Right forelimb (tissue), 1 donor: Measurements from ENCODE around the gene GPR35.
A peak's percentile ranks its signal among the peaks of the same experiment; 100 is the strongest.
"Not testable (repeated sequence)": the region's sequence is repeated elsewhere in the genome, so short reads cannot be mapped to it uniquely, and the experiment has no call there.

ENCODE experiments used
- DNase-seq: peaks from one replicate; pipeline ENCODE4 v3.0.0-alpha.2; 2018

GPR35 gene

DNA sequence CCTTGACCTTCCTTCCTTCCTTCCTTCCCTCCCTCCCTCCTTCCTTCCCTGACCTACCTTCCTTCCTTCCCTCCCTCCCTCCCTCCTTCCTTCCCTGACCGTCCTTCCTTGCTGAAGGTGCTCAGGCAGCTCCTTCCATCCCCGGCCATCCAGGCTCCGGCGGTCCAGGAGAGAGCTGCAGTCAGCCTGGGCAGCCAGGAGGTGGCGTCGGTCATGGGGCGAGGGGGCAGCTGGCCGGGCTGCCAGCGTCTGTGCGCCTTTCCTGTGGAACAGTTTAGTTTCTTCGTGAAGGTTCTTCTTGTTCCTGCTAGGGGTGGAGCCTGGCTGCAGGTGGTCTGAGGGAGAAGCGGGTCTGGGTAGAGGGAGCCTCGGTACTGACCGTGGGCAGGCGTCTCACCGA, 15.7 kb downstream of the GPR35 start:
- peak; percentile 40 for DNase-seq

DNA sequence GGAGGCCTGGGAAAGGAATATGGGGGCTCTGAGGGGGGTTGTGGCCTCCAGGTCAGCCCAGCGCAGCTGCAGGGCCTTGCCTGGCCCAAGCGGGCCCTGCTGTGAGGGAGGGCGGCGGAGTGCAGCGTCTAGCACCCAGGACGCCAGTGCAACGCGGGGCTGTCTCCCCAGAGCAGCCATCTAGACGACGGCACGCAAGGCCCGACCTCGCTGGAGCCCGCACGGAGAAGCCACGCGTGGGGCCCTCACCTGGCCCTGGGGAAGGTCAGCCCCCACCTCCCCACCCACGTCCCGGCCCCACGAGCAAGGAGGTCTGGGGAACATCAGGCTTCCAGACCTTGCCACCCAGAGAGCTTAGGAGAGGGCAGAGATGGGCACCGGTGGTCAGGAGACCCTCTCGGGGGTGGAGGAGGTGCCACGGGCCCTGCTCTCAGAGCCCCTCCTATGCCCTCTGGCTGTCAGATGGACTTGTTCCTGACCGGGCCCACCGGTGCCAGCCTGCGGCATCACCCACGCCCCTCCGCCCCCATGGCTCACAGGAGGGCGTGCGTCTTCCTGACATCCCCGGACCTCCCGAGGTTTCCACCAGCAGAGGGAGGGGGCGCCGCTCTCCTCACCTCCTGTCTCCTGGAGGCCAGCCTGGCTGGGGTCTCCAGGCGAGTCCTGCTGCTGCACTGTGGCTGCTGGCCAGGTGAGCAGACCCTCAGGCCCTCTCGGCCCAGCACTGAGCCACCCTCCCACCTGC, 17.0 kb downstream of the GPR35 start:
- peak; percentile 36 for DNase-seq

DNA sequence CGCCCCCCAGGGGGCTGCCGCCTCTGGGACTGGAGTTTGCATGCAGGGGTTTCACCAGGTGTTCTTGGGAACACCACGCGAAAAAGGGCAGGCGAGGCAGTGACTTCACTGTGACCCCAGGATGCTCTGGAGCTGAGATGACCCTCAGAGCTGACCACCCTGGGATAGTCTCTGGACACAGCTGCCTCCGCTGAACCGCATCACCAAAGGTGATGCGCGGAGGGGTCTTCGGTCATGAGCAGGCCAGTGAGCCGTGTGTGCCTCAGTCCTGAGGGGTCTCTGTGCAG, 17.5 kb downstream of the GPR35 start:
- DNase-seq = peak; percentile 15

DNA sequence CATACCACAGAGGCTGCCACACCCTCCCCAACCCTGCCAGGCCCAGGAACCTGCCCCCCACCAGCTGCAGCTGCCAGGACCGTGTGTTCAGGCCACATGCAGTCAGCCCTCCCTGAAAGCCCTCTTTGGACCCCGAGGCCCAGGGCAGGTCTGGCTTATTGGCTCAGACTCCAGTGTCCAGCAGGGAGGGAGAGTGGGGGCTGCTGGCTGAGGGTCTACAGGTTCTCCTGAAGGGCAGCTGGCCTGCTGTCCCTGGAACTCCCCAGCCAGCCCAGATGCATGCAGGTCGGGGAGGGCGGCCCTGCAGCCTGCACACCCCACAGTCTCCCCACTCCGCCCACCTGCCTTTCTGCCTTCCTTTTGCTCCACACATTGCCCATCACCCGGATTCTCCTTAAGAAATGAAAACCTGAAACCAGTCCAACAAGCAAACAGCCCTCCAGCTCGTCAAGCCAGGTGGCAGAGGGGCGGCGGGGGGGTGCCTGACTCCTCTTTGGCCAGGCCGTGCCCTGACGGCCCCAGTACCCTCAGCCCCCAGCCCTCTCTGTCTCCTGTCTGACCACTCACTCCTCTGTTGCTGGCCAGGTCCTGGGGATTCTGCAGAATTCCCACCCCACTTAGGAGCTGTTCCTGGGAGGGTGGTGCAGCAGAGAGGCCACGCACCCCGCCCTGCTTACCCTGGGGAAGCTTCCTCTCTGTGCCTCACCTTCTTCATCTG, 18.0 kb downstream of the GPR35 start:
- DNase-seq = peak; percentile 30

DNA sequence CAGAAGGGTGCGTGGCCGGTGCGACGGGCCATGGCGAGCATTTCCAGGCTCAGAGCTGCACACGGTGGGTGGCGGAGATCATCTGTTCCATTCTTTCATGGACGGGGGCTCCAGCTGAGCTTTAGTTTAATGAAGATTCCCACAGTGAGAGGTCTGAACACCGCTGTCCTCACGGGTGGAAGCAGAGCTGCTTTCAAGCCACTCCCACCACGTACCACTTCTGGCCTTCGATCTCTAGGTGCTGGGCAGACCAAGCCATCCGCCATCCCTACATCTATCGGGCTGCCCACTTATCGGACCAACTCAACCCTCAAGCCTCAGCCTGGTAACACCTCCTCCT, 18.5 kb downstream of the GPR35 start:
- DNase-seq = peak; percentile 21

DNA sequence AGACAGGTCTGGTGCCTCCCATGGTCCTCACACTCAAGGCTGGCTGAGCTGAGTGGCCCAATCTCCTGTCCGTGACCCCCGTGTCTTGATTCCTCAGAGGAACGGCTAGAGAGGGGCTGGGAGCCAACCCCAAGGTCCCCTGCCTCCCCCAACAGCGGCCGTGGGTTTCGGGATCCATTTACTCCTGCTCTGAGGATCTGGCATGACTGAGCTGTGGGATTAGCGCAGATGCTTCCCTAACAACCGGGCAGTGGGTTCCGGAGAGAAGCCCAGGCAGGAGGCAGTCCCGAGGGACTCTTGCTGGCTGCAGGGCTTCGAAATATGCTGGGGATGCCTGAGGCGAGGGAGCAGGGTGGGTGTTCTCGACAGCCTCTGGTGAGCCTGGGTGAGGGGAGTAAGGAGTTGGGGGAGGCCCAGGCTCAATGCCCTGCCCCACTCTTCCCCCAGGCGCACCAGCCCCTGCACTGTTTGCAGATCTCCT, 18.9 kb downstream of the GPR35 start:
- peak; percentile 35 for DNase-seq

DNA sequence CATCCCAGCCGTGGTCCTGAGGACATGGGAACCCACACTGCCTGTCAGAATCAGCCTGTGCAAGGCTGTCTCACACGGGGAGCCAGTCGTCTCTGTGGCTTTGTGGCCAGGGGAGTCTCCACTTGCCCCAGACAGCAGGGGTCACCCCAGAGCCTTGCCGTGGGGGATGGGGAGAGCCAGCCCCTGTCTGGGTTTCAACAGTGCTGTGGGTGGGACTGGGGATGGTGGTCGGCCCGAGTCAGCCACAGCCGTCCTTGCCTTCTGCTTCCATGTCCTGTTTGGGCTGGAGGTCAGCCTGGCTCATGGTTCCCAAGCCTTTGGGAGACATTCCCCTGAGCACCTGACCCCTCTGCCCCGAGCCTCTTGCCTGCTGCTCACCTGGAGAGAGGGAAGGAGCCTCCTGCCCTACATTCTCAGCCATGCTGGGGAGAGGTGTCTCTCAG, 19.6 kb downstream of the GPR35 start:
- peak; percentile 19 for DNase-seq

DNA sequence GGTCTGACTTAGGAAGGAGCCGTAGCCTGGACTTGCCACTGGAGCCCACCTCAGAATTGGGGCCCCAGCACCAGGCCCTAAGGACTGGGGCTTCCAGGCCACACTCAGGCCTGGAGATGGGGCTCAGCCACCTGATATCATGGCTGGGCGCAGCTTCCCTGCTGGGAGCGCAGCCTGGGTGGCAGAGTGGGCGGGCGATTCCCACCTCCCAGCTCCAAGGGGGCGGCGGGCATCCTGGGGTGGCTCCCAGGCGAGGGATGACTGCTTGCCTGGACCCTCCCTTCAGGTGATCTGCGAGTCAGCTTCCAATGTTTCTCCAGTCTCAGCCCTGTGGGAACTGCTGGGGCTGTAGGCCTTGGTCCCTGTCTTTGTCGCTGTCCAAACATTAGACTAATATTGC, 20.1 kb downstream of the GPR35 start:
- DNase-seq = no peak

DNA sequence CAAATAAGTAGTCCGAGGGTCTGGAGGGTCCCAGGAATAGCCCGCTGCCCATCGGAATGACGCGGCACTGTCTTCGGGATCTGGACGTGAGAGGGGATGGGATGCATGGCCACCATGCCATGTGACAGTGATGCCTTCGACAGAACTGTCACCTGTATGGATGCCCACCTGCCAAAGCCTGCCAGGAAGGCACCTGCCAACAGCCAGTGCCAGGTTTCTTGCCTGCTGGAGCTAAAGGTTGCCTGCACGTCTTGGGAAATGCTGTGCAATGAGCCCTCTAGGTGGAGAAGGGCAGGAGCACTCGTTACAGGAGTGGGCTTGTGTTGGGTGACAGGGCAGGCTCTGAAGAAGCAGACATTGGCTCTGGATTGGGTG, 20.5 kb downstream of the GPR35 start:
- no peak for DNase-seq

DNA sequence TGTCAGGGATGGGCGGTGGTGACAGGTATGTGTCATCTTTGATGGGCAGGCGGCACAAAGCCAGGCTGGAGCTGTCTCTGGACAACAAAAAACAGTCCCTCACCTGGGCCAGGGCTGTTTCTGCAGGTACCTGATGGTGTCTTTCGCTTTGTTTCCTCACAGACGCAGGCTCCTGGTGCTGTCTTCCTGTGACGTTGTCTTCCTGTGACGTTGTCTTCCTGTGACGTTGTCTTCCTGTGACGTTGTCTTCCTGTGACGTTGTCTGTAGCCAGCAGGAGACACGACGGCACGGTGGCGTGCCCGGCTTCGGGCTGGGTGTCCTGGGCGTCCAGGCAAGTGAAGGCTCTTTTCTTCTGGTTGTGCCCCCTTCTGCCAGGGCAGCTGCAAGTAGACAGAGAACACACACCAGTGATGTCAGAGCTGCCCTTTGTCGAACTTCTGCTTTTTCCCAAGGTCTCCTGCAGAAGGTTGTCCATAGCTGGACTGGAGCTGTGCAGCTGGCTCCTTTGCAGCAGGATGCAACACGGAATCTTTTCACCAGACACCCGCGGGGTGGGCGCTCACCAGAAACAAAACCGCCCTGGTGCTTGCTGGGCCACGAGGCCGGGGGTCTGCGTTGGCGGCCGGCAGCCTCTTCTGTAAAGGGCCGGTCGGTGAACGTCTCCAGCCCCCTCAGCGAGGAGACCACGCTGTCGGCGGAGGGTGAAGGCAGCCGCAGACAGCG, 21.1 kb downstream of the GPR35 start:
- DNase-seq = no peak

DNA sequence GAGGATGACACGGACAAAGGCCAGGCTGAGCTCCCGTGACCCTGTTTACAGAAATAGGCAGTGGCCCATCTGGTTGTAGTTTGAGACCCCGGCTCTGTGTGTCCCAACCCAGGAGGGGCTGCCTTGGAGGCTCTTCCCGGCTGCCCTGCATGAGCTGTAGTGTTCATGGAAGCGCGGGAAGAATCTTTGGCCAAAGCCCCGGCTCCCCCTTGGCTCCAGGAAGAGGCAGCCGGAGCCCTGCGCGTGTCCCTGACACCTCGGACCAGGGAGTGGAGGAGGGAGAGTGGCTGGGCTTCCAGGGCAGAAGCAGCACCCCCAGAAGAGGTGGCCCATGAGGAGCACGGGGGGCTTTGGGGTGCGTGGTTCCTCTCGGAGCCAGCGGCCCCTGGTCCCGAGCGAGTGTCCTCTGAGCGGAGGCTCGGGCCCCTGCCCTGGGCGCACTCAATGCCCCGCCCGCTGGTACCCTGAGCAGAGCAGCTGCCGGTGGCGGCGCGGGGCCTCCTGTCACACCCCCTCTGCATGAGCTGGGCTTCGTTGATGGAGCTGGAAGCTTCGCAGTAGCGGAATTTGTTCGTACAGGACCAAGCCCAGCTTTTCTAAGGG, 21.7 kb downstream of the GPR35 start:
- DNase-seq = no peak

DNA sequence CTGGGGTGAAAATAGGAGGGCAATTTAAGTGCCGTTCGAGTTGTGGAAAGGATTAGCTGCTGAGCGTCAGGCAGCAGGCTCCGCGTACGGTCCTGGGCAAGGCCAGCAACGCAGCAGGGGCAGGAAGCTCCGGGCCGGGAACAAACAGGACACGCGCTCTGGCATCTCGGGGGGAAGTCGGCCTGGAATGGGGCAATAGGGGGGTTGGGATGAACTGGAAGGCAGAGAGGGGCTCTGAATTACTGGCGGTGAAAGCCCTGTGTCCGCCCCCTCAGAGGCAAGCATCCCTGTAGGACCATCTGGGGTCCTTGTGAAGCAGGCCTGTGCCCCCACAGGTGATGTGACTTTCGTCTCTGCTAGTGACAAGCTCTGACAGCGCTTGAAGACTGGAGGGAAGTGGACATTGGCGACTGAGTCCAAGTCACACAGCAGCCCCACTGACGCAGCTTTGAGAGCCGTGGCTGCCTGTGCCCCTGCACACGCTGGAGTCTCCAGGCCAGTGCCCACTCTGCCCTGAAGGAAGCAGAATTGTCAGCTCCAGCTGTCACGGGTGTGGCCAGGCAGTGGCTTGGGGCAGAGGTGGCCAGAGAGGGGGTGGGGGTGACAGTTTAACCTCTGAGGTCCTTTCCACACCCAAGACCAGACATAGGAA, 22.3 kb downstream of the GPR35 start:
- no peak for DNase-seq

DNA sequence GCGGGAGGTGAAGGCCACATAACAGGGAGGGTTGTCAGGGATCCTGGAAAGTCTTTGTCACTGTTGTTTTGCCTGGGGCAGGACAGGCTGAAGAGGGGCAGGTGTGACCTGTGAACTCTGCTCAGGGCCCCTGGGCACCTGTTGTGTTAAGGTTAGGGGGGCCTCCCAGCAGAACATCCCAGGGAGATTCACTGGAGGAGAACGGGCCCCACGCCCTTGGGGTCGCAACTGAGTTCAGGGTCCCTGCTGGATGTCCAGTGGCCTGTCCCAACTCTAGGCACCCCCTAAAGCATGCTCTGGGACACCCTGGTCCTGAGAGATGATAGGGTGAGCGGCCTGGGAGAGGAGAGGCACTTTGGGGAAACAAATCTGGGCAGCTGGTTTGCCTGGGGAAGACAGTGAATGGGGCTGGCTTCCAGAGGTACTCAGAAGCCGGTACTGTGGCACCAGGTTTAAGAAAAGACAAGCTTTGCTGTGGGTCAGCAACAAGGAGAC, 22.9 kb downstream of the GPR35 start:
- no peak for DNase-seq

DNA sequence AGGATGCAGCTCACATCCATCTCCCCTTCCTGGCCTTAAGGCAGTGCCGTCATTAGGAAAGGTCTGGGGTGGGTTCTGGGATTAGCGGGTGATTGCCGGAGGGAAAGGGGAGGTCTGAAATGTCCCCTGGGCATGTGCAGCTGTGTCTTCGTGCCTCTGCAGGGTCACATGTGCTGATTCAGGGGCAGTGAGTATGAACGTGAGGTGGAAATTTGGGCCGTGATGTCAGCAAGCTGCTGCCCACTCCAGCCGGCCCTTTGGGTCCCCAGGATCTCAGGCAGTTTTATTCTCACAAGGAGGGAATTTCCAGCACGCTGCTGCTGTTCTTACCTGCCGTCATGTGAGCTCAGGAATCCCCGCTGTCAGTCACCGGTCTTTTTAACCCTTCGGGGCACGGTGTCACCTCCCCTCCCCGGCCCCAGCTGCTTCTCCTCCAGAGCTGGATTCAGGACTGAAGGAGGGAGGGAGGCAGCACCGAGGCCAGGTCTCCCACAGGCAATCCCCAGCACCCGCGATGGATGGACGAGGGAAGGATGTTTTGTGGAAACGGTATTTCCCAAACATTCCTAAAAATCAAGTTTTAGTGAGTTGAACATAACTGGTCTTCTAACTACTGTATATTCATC, 23.5 kb downstream of the GPR35 start:
- peak; percentile 39 for DNase-seq

DNA sequence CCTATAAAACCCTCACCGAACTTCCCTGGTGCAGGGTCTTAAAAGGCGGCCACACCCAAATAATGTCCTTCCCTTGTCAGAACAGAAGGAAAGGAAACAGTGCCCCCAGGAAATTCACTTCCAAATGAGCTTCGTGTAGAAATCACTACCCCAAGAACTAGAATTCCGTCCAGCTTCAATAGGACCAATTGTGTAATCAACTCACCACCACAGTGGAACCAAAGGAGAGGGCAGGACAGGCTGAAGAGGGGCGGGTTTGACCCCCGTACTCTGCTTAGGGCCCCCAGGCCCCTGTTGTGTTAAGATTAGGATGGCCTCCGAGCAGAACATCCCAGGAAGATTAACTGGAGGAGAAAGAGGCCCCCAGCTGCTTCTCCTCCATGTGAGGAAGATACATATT, 24.1 kb downstream of the GPR35 start:
- DNase-seq = no peak

DNA sequence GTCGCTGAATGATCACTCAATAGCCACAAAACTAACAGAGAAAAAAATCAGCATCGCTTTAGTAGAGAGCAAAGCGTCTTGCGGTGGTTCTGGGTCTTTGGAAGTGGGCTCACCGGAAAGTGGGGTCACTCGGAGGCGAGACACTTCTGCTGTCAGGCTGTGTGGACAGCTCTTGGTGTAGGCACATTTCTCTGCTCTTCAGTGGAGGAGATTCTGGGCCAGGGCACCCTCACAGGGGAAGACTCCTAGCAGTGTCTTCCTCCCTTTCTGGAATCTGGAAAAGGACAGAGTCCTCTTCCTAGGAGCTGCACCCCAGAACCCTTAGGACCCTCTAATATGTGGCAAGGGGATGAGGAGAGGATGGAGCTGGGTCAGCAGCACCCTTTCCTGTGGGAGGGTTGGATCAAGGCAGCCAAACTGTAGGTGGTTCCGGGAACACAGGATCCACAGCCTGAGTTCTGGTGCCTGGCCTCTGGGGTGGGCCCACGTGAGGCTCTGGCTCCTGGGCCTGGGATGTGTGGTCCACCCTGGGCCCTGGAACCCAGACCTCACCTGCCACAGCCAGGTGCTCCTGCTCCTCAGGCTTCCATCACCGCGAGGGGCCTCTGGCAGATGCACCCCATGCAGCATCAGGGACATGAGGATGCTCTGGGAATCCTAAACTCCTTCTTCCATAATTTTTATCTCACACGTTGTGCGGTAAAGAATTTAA, 25.1 kb downstream of the GPR35 start:
- no peak for DNase-seq

DNA sequence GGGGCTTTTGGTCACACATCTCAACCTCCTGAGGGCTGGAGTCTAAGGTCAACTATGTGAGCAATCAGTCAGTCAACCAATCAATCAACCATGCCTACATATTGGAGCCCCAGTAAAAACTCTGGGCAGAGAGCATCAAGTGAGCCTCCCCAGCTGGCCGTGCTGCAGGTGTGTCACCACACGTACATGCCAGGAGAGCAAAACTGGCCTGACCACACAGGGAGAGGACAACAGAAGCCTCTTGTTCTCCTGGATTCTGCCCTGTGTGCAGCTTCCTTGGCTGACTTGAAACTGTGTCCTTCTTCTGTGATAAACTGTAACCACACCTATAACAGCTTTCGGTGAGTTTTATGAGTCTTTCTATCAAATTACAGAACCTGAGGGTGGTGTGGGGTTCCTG, 25.9 kb downstream of the GPR35 start:
- no peak for DNase-seq

DNA sequence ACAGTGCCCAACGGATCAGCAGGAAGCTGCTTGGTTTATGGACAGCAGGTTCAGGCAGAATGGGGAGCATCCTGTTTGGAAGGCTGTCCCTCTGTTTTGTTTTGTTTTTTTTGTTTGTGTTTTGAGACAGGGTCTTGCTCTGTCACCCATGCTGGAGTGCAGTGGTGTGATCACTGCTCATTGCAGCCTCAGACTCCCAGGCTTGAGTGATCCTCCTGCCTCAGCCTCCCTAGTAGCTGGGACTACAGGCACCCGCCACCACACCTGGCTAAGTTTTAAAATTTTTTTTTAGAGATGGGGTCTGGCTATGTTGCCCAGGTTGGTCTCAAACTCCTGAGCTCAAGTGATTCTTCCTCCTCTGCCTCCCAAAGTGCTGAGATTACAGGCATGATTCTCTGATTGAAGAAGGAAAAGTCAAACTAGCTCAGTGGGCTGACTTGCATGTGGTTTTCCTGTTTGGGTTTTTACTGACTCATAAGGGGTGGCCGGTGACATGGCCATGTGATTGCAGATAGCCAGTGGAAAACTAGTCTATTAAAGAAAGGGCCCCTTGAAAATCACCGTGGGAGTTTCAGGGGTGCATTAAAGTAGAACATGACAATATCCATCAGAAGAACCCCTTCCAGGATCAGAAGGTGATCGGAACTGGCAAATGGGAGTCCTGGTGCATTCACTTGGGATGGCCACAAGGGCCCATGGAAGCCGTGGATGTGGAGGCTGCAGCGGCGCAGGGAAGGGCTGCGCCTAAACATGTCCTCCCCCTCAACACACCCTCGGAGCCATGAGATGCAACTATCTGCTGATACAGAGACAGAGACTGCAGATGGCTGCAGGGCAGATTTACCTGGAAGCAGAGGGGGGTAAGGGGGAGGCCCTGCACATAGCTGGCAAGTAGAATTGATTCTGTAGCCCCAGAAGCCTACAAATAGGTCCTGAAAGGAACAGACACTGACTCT, 30.9 kb downstream of the GPR35 start:
- no peak for DNase-seq

DNA sequence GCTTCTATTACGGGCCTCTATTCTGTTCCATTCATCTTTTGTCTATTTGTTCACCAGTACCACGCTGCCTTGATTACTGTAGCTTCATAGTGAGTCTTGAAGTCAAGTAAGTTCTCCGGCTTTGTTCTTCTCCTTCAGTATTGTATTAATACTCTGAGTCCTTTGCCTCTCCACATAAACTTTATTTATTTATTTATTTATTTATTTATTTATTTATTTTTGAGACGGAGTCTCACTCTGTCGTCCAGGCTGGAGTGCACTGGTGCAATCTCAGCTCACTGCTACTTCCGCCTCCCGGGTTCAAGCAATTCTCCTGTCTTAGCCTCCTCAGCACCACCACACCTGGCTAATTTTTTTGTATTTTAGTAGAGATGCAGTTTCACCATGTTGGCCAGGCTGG, 34.6 kb downstream of the GPR35 start:
- not testable (repeated sequence) for DNase-seq

DNA sequence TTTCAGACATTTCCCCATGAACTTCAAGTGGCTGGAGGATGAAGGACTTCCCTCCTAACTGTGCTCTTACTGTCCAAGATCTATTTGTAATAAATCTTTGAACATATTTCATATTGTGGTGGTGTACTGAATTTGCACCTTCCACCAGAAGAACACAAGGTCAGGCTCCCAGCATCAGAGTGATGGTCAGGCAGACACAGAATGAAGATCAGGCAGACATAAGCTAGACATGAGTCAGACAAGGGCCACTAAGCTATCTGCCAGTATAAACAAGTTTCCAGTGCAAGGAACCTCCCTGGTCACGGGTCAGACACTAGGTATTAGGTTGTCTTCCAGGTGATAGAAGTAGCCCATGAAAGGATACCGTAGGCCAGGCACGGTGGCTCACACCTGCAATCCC, 37.4 kb downstream of the GPR35 start:
- no peak for DNase-seq
